ENCODE measurements around the gene CRABP1.

CRABP1 gene

GRCh38 chr15:78396186-78396814 is 56.1 kb downstream of the CRABP1 start:
- no peak for TF ChIP-seq CTCF (IDR thresholded peaks at IDR 0.05; ENCODE audit: low read depth, low read length)
- no peak overlapping the region for H3K4me3 ChIP-seq (ENCODE audit: low read depth, low read length)
- DNase-seq (ENCODE audit: low read depth, low spot score) = no peak
- in situ Hi-C loops (cut with HindIII; ENCODE audit: low sequenced_read_pairs) = no loop called here

GRCh38 chr15:78396976-78397375 is 56.8 kb downstream of the CRABP1 start:
- in situ Hi-C loops (cut with HindIII; ENCODE audit: low sequenced_read_pairs) = no loop called here
- no peak for DNase-seq (ENCODE audit: low read depth, low spot score)

GRCh38 chr15:78397382-78397781 is 57.2 kb downstream of the CRABP1 start:
- no peak for TF ChIP-seq CTCF (IDR thresholded peaks at IDR 0.05; ENCODE audit: low read depth, low read length)
- in situ Hi-C loops (cut with HindIII; ENCODE audit: low sequenced_read_pairs) = no loop called here
- no peak for DNase-seq (ENCODE audit: low read depth, low spot score)
- H3K4me3 ChIP-seq (ENCODE audit: low read depth, low read length) = no peak overlapping the region

More at GRCh38 chr15:78396976-78397375, 56.8 kb downstream of the CRABP1 start:
- TF ChIP-seq CTCF (IDR thresholded peaks at IDR 0.05; ENCODE audit: low read depth, low read length) = no peak
- no peak overlapping the region for H3K4me3 ChIP-seq (ENCODE audit: low read depth, low read length)
